Stimulated activated CD4-positive, alpha-beta T cell treated with anti-CD3 and anti-CD28 coated beads, Interleukin-4, amount 100 ng/mL, for 24 hours (primary cell): ENCODE measurements around the gene MCM5.

Source experiments
- DNase-seq: peaks from one replicate; pipeline ENCODE4 v3.0.0-alpha.2; 2020

MCM5 gene

GRCh38 chr22:35404176-35404575 is 4.2 kb downstream of the MCM5 start:
- DNase-seq, result no peak

- DNase-seq, result no peak
Observed at GRCh38 chr22:35406443-35406842, 6.5 kb downstream of the MCM5 start.

- no peak for DNase-seq
Observed at GRCh38 chr22:35407362-35407761, 7.4 kb downstream of the MCM5 start.

- no peak for DNase-seq
Observed at GRCh38 chr22:35409783-35410662, 10.1 kb downstream of the MCM5 start.

GRCh38 chr22:35410663-35411034 is 10.7 kb downstream of the MCM5 start:
- DNase-seq, result no peak

- no peak for DNase-seq
Observed at GRCh38 chr22:35411102-35411501, 11.2 kb downstream of the MCM5 start.

GRCh38 chr22:35413624-35414023 is 13.7 kb downstream of the MCM5 start:
- no peak for DNase-seq

GRCh38 chr22:35417606-35418005 is 17.7 kb downstream of the MCM5 start:
- no peak for DNase-seq

- DNase-seq, result no peak
Observed at GRCh38 chr22:35418088-35418487, 18.1 kb downstream of the MCM5 start.

GRCh38 chr22:35418731-35419130 is 18.8 kb downstream of the MCM5 start:
- no peak for DNase-seq

- no peak for DNase-seq
Observed at GRCh38 chr22:35419756-35420155, 19.8 kb downstream of the MCM5 start.

GRCh38 chr22:35421121-35421520 is 21.2 kb downstream of the MCM5 start:
- no peak for DNase-seq

- no peak for DNase-seq
Observed at GRCh38 chr22:35422145-35422544, 22.2 kb downstream of the MCM5 start.

- DNase-seq, result no peak
Observed at GRCh38 chr22:35422936-35423335, 23.0 kb downstream of the MCM5 start.

- DNase-seq, result no peak
Observed at GRCh38 chr22:35424081-35424480, 24.1 kb downstream of the MCM5 start.

- no peak for DNase-seq
Observed at GRCh38 chr22:35424761-35425160, 24.8 kb downstream of the MCM5 start.

- DNase-seq, result no peak
Observed at GRCh38 chr22:35425546-35425945, 25.6 kb downstream of the MCM5 start.

GRCh38 chr22:35425971-35426800 is 26.2 kb downstream of the MCM5 start:
- no peak for DNase-seq

- no peak for DNase-seq
Observed at GRCh38 chr22:35426801-35427140, 26.8 kb downstream of the MCM5 start.

GRCh38 chr22:35430897-35431322 is 31.0 kb downstream of the MCM5 start:
- DNase-seq, result peak; percentile 72

GRCh38 chr22:35431483-35432227 is 31.7 kb downstream of the MCM5 start:
- no peak for DNase-seq

GRCh38 chr22:35432228-35432905 is 32.4 kb downstream of the MCM5 start:
- no peak for DNase-seq
